Measurements from ENCODE around the gene EPHB4.

GRCh38 chr7:100854146-100854895 lies 27.0 kb upstream of the EPHB4 start:
- TF ChIP-seq KLF10 (tag by site-specific recombination; IDR thresholded peaks at IDR 0.05) (no peak), CTCF (tag by site-specific recombination; IDR thresholded peaks at IDR 0.05) (no peak), ZNF521 (tag by site-specific recombination; IDR thresholded peaks at IDR 0.05) (no peak), ZSCAN30 (tag by site-specific recombination; IDR thresholded peaks at IDR 0.05) (no peak), HIC1 (tag by site-specific recombination; IDR thresholded peaks at IDR 0.05) (no peak), REST (tag by site-specific recombination; IDR thresholded peaks at IDR 0.05) (no peak), TCF7L2 (IDR thresholded peaks at IDR 0.05; ENCODE audit: borderline replicate concordance, low read depth, low read length) (no peak), ZBTB11 (tag by site-specific recombination; conservative IDR thresholded peaks at IDR 0.05; ENCODE audit: low read depth) (no peak), BCL11A (tag by site-specific recombination; IDR thresholded peaks at IDR 0.05; ENCODE audit: low read depth) (no peak), ZNF639 (tag by site-specific recombination; IDR thresholded peaks at IDR 0.05) (no peak), TSHZ1 (tag by site-specific recombination; IDR thresholded peaks at IDR 0.05; ENCODE audit: borderline replicate concordance) (no peak), AEBP2 (tag by site-specific recombination; IDR thresholded peaks at IDR 0.05; ENCODE audit: borderline replicate concordance) (no peak), ZNF777 (tag by site-specific recombination; IDR thresholded peaks at IDR 0.05; ENCODE audit: borderline replicate concordance) (no peak)
